HG02642 (cell line): ENCODE measurements around the gene ADAMTSL2.

Source experiments
- ATAC-seq: cut with Tn5 transposase; IDR thresholded peaks from one replicate; pipeline ENCODE4 v1.9.1; 2021; ENCODE audit warnings: mild to moderate bottlenecking; ENCODE audit not compliant: unreplicated experiment, poor library complexity

Gene ADAMTSL2

DNA sequence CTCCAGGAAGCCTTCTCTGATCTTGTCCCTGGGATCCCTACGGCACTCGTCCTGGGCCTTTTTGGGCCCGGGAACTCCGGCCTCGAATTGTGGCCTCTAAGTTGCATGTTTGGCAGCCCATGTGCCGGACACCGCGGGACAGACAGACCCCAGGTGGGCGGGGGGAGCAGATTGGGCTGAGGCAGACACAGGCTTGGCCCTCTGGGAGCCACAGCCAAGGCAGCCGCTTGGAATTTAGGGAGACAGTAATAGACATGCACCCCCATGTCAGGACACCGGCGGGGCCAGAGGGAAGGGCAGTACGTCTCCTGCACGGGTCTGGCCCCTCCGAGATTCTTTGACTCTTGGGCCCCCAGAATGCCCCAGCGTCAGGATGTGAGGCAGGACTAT, 36.2 kb downstream of the ADAMTSL2 start:
- ATAC-seq = no peak

DNA sequence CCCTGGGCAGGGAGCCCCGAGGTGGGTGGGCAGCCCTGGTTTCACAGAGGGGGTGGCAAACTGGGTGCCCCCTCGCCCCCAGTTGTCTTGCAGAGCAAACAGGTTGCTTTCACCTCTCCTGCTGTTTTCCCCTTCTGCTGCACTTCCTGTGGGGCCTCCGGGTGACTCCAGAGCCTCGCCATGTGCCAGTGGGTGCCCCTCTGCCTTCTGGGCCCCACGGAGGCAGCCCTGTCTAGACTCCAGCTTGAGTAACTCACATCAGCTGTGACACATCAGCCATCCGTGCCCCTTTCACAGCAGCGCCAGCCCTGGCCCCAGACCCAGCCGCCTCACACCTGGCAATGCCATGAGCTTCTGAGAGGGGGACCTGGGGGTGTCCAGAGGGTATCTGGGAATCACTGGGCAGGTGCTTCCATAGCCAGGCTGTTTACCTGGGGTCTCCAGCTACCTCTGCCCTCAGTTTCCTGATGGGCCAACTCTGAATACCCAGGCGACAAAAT, 36.9 kb downstream of the ADAMTSL2 start:
- ATAC-seq = no peak

DNA sequence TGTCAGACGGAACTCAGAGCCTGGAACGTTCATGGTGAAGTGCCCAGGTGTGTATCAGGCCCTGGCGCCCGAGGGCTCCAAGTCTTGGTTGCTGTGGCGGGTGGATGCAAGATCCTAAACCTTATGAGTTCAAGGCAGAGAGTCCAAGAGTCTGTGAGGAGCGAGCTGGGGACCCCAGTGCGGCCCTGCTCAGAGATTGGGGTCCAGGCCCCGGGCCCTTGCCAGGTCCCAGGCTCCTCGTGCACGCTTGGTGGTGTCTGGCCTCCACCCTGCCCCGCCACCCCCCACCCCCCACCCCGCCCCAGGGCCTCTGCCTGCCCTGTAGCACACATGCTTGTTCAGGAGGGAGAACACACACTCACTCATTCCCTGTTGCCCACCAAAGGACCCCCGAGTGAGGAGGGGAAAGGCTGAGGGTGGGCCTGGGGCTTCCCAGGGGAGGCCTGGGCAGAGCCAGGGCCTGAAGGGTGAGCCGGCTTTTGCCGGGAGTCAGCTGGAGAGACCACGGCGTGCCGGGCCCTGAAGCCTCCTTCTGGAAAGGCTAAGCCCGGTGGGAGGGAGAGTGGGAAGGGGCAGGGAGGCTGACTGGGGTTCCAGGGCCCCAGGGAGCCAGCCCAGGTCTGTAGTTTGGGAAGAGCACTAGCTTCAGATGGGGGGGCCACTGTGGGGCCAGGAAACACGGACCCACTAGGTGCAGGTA, 37.5 kb downstream of the ADAMTSL2 start:
- ATAC-seq = no peak

DNA sequence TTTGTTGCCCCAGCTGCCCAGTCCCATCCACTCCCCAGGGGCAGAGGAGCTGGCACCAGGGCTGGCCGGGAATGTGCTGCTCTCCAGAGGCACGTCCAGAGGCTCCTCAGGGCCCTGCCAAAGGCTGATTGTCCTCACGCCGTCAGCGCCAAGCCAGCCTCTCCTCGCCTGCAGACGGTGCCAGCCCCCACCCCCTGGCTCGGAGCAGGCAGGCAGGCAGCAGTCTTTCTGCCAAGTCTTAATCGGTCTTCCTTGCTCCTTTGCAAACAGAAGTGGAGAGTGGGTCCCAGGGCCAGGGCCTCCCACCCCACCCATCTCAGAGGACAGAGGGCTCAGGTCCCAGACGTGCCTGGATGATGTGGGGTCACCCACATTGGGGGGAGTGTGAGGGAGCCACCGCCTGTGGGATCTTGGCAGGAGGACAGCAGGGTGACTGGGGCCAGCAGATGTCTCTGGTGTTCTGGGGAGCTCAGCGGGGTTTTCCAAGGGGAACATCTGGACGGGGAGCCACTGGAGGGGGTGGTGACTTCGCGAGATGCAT, 38.4 kb downstream of the ADAMTSL2 start:
- ATAC-seq = no peak

DNA sequence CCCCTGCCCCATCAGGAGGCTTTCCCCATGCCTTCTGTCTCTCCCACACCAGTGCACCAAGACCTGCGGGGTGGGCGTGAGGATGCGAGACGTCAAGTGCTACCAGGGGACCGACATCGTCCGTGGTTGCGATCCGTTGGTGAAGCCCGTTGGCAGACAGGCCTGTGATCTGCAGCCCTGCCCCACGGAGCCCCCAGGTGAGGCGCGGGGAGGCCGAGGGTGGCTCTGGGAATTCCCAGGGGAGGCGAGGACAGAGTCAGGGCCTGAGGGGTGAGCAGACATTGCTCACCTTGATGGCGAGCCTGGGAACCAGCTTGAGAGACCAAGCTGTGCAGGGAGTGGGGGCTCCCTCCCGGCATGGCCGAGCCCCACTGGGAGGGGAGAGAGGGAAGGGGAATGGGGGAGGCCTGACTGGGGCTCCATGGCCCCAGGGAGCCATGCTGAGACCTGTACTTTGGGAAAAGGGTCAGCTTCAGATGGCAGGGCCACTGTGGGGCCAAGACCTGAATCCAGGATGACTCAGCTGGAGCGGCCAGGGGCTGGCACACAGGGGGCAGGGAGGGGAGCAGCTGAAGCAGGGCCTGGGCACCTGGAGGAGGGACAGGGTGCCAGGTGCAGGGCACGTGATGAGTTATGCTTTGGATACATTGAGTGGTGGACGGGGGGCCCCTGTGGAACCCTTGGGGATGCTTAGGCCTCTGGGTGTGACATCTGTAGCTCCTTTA, 39.4 kb downstream of the ADAMTSL2 start:
- no peak for ATAC-seq

DNA sequence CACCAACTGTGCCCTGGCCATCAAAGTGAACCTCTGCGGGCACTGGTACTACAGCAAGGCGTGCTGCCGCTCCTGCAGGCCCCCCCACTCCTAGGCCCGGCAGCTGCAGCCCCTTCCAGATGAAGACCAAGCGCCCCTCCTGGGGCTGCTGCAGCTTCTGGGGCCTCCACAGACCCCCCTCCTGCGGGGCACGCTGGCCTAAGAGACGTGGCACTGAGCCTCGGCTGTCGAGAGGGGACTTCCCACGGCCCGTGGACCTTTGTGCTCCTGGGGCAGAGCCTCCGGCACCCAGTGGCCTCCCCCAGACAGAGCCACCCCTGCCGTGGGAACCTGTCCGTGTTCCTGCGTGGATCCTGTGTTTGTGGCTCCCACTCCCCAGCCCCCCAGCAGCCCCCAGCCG, 40.3 kb downstream of the ADAMTSL2 start:
- no peak for ATAC-seq

DNA sequence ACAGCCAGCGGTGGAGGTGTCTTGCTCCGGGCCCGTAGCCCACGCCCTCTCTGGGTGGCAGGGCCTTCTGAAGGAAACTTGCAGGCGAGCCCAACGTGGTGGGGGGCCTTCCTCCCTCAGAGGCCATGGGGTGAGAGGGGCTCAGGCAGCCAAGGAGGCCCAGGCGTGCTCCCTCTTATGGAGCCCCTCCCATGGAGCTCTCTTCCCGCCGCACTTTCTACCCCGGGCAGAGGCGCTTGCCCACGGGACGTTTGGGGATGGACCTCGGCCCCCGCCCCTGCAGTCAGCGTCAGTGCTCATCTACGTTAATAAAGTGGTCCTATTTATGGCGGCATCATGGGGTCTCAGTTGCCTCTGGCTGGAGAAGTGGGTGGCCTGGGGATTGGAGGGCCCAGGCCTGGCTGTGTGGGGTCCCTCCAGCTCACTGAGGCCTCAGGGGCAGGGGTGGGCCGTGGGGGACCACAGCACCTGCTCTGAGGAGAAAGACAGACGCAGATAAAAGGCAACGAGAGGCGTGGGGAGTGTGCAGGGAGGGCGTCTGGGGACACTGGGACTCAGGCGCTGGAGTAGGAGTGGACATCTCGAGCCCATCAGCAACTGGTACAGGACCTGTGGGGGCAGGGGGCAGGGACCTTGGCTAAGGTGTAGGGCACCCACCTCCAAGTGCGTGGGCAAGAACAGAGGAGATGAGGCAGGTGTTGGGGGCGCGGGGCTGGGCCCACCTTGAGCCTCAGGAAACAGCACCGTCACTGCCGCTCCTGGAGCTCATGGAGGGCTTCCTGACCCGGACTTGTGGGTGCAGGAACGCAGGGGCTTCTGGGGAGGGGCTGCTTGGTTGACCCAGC, 40.9 kb downstream of the ADAMTSL2 start:
- ATAC-seq = no peak

DNA sequence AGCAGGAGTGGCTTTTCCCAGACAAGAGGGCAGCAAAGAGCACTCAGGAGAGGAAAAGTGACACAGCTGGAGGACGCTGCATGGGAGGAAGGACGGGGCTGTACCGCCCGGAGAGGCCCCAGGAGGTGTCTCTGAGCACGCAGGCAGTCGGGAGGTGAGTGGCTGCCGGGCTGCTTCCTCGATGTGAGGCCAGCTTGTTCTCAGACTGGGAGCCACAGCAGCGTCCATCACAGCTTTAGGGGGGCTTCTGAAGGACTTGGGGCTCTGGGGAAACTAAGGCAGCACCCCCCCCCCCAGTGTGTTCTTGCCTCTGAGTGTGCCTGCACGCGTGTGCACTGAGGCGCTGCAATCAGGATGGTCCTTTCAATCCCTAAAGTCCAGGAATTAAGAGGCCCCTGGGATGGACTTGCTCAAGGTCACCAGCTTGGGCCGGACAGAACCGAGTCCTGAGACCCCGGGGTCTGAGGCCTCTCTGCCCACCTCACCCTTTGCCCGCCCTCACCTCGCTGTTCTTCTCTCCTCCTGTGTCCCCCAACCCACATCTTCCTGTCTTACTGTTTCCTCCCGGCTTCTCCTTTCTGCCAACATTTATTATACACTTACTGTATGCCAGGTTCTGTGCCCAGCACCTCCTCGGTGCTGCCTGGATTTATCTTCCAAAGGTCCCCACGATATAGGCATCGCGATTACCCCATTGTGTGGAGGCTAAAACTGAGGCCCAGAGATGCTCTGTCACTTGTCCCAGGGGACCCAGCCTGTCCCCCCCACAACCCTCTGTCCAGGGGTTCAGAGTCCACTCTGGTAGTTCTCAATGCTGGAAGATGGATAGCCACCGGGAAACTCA, 41.7 kb downstream of the ADAMTSL2 start:
- ATAC-seq = no peak

DNA sequence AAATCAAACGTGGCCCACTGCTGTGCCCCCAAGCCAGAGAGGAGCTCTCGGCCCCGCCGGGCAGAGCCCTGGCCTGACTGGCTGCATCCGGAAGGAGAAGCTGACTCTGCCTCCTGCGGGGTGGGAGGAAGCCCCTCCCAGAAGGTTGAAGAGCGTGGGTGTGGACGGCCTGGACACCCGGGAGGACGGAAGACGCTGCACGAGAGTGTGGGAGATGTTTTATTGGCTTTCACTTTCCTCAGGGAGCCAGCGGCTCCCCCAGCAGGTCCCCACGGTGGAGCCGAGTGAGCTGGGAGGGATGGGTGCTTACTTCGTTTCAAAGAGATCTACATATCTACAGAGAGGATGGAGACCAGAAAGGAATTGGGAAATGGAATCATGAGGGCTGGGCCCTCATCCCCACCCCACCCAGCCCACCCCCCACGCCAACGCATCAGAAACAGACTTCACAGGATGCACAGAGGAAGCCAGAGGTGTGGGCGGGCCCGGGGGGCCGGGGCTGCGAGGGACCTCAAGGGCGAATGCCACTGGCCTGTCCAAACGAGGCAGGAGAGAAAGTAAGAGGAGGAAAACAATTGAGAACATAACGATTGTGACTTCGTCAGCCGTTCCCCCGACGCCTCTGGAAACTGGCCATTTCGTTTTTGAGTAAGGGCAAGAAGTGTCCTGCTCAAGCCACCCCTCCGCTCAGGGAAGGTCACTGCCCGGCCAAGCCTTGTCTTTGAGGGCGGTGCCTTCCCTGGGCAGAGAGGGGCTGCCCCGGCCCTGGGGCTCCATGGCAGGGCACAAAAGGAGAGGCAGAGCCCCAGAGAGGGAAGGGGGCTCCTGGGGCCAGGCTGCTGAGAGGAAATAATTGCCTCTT, 42.6 kb downstream of the ADAMTSL2 start:
- ATAC-seq = no peak

DNA sequence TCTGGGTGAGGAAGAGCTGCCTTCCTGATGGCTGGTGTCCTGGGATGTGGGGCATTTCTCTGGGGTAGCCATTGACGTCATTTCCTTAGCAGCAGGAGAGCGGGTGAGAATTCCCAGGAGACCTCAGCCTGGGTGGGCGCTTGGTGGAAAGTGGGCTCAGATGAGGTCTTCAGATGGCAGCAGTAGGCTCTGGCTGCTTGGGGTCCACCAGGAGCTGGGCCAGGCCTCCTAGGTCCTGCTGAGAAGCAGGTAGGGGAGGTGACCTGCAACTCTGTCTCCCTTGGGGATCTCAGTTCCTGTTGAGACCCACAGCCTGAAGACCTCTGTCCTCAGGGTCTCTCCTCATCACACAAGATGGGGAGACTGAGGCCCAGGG, 43.2 kb downstream of the ADAMTSL2 start:
- ATAC-seq = no peak

DNA sequence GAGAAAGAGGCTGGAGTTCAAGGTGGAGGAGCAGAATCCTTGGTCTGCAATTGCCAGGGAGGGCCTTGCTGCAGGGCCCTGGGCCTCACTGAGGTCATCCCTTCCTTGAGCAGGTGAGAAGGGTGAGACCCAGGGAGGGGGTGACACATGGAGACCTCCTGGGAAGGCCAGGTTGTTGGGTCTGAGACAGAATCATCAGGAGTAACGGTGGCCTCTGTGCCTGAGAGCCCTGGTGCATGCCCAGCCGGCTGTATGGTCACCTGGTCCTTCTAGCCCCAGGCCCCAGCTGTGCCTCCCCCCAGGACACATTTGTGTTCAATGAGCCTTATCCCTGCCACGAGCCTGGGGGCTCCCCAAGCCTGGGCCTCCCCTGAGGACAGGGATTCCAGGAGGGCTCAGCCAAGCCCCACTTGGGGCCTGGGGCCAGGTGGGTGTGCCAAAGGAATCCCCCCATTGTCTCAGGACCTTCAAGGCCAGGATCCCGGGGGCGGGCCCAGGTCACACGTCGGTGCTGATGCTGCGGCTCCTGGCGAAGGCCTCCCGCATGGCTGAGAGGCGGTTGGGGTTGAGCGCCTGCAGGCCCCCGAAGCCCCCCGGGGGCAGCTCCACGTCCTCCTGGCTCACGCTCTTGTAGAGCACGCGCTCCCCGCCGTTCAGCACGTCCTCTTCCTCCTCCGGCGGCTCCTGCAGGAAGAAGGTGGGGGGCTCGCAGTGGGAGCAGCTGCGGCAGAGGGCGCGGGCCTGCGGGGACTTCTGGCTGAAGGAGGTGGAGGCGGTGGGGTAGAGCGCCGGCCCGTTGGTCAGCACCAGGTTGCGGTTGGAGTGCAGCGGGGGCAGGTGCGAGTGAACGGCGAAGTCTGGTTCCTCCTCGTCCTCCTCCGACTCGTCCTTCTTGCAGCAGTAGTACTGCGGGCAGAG, 44.3 kb downstream of the ADAMTSL2 start:
- no peak for ATAC-seq

DNA sequence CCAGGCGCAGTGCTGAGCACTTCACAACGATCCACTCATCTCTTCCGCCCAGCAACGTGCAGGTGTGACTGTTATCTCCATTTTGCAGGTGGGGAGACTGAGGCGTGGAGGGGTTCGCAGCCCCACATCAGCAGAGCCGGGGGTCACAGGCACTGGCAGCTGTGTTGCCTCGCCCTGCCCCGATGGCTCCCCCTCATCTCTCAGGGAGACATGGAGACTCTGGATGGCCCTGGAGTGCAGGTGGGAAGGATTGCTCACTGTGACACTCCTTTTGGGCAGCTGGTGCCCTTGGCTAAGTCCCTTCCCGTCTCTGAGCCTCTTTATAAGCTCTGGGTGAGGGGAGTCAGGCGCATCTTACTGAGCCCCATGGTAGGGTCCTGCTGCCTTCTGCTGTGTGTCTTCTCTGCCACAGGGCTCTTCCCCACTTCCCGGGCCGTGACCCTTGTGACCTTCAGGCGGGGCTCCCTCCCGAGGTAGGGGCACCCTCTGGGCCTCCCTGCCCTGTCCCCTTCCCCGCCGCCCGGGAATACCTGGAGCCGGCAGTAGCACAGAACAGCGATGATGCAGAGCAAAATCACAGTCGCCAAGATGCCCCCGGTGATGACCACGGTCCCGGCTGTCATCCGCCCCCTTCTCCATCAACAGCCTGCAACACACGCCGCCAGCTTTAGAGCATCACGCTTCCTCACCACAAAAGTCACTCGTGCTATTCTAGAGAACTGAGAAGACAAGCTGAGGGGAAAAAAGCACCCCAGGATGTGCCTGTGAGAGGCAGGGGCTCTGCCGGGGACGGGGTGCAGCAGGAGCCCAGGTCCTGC, 45.3 kb downstream of the ADAMTSL2 start:
- ATAC-seq = no peak

DNA sequence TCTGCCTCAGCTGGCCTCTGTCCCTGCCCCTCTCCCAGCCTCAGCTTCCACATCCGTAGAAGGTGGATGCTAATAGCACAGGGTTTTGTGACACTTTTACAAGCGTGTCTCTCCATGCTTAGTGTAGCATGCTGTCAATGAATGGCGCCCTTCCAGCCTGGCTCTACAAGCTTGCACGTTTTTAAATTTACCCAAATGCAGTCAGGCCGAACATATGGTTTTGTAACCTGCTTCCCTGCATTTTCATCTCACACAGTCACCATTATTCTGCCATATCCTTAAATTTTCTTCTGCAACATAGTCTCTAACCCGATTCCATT, 45.9 kb downstream of the ADAMTSL2 start:
- ATAC-seq = no peak

DNA sequence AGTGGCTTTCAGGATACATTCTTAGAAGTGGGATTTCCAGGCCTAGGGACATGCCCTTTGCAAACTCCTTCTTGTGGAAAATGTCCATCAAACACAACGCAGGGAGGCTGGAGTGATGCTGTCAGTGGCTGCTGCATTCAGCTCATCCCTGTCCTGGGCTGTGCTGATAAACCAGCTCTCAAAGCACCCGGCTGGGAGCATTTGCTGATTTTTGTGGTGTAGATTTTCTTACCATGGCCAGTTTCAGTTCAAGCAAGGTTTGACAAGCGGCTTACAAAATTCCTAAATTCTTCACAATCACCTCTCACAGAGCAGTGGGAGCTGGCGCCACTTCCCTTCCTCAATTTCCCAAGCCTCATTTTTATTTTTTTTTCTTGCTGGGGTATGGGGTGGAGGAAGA, 46.5 kb downstream of the ADAMTSL2 start:
- no peak for ATAC-seq

DNA sequence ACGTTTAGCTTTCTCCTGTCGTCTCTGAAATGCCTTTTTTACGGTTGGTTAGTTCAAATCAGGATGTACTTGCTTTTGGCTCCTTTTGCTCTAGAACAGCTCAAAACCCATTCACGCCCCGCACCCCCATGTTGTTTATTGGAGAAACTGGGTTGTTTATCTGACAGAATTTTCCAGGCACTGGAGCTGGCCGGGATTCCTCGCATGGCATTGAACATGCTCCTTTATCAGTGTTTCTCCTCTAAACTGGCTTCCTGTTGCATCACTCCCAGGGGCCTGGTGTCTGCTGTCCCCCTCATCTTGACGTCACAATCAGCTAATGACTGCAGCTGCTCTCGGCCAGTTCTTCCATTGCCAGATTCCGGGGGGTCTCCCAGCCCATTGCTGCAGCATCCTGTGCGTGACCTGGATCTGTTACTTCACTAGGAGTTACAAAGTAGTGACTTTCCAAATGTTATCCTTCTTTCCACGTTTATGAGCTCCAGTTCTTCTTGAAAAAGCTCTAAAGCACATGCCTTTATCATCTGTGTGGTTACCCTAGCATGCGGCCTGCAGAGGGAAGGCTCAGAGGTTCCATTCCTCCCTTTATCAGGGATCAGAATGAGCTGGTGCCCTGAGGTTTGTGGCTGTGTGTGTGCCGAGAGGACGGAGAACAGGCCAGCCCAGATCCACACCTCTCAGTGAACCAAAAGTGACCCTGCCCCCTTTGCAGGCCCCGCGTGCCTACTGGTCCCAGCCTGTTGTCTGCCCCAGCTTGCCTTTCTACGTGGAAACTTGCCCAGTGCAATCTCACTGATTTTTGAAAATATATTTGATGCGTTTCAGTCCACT, 47.2 kb downstream of the ADAMTSL2 start:
- ATAC-seq = no peak

DNA sequence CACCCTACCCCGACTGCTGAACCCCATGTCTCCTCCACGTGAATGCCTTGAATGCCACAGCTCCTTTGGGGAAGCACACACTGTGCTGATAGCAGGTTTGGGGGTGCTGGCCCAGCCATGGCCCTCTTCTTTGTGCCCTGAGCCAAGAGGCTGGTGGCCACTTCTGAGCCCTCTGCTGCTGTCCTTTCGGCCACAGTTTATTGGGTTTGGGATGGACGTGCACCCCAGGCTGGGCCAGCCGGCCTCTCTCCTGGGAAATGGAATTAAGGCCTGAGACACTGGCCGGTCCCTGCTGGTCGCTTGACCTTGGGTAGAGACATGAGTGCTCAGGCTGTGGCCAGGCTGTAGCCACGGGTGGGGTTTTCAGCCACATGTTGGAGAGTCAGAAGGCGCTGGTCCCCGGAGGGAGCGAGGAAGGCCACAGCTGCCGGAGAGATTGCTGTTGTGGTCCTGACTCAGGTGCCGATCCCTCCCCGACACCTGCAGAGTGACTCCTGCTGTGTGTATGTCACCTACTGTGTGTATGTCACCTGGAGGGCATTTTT, 48.1 kb downstream of the ADAMTSL2 start:
- ATAC-seq = no peak
